Keratinocyte (primary cell): ENCODE results near the gene SRM. TPM values are rescaled to one million over a fixed set of nuclear protein-coding genes. Genes with fewer than 3 reads are reported as not detected.

Experiments used
- DNase-seq: peaks from one replicate; pipeline ENCODE4 v3.0.0-alpha.2; 2011; ENCODE audit warnings: low read depth, missing footprints, low spot score
- FAIRE-seq: peaks from 2 replicates; lab custom pipeline; 2011; peaks lifted over from hg19 to GRCh38; lab: Jason Lieb, UNC
- H2AFZ ChIP-seq: 2 replicates; pipeline ENCODE4 v1.6.0; 2012; ENCODE audit warnings: low read length, control low read depth, inconsistent platforms; ENCODE audit not compliant: control insufficient read depth
- H3K27ac ChIP-seq: 2 replicates; pipeline ENCODE4 v1.5.1; 2011; ENCODE audit warnings: low read length; ENCODE audit not compliant: control insufficient read depth, insufficient read depth
- H3K27me3 ChIP-seq: 3 replicates; pipeline ENCODE4 v1.6.0; 2011; ENCODE audit warnings: low read length; ENCODE audit not compliant: control insufficient read depth, insufficient read depth; ENCODE audit errors: extremely low read depth
- H3K36me3 ChIP-seq, 2 experiments: 2 replicates in 1 of 2; 3 replicates in 1 of 2; pipeline ENCODE4 v1.5.1; 2011; ENCODE audit warnings: low read length in 2 of 2, mild to moderate bottlenecking in 1 of 2; ENCODE audit not compliant: control insufficient read depth in 2 of 2, insufficient read depth in 2 of 2; ENCODE audit errors: extremely low read depth in 1 of 2
- H3K4me1 ChIP-seq: 3 replicates; pipeline ENCODE4 v1.5.1; 2011; ENCODE audit warnings: low read length; ENCODE audit not compliant: control insufficient read depth, insufficient read depth; ENCODE audit errors: extremely low read depth
- H3K4me2 ChIP-seq: 3 replicates; pipeline ENCODE4 v1.6.0; 2011; ENCODE audit warnings: low read depth, low read length; ENCODE audit not compliant: control insufficient read depth, insufficient read depth; ENCODE audit errors: extremely low read depth
- H3K4me3 ChIP-seq, 3 experiments: fragments of 200-600 bp in 1 of 3; sonication (generic) in 1 of 3; 2 replicates in 2 of 3; 3 replicates in 1 of 3; pipeline ENCODE4 v1.5.1; 2011 to 2016; ENCODE audit warnings: low read length in 3 of 3, mild to moderate bottlenecking in 3 of 3, control low read depth in 2 of 3, inconsistent platforms in 1 of 3, low read depth in 1 of 3, mixed read lengths in 1 of 3, mixed run types in 1 of 3, moderate library complexity in 1 of 3; ENCODE audit not compliant: control insufficient read depth in 2 of 3, insufficient read depth in 2 of 3; ENCODE audit errors: extremely low read depth in 1 of 3
- H3K79me2 ChIP-seq: 2 replicates; pipeline ENCODE4 v1.6.0; 2012; ENCODE audit warnings: low read length; ENCODE audit not compliant: control insufficient read depth, insufficient read depth
- H3K9ac ChIP-seq: 3 replicates; pipeline ENCODE4 v1.6.0; 2011; ENCODE audit warnings: low read length; ENCODE audit not compliant: control insufficient read depth, insufficient read depth; ENCODE audit errors: extremely low read depth
- H3K9me1 ChIP-seq: 3 replicates; pipeline ENCODE4 v1.6.0; 2011; ENCODE audit warnings: low read length; ENCODE audit not compliant: control insufficient read depth, insufficient read depth; ENCODE audit errors: extremely low read depth
- H3K9me3 ChIP-seq: 2 replicates; pipeline ENCODE4 v1.5.1; 2012; ENCODE audit warnings: low read depth, low read length; ENCODE audit not compliant: control insufficient read depth
- H4K20me1 ChIP-seq: 3 replicates; pipeline ENCODE4 v1.6.0; 2011; ENCODE audit warnings: low read length; ENCODE audit not compliant: control insufficient read depth, insufficient read depth; ENCODE audit errors: extremely low read depth
- CTCF ChIP-seq, 3 experiments: IDR thresholded peaks in 1 of 3; conservative IDR thresholded peaks in 1 of 3; optimal IDR thresholded peaks in 1 of 3; 2 replicates in 2 of 3; 3 replicates in 1 of 3; pipeline versions ENCODE3 to v1.5.1; 2011; ENCODE audit warnings: low read length in 3 of 3, mild to moderate bottlenecking in 3 of 3, moderate library complexity in 2 of 3, control low read depth in 1 of 3, inconsistent platforms in 1 of 3; ENCODE audit not compliant: insufficient read depth in 2 of 3; ENCODE audit errors: extremely low read depth in 1 of 3
- EZH2 ChIP-seq: IDR thresholded peaks from one replicate; pipeline ENCODE4 v1.6.1; 2012; ENCODE audit warnings: inconsistent platforms, mild to moderate bottlenecking, low read length, moderate library complexity
- dilution Hi-C: fragments of 300-500 bp; cut with MboI; formaldehyde crosslinking; loops from one replicate; pipeline ENCODE4 v1.7.0; 2020; ENCODE audit warnings: low sequenced_read_pairs; ENCODE audit not compliant: extremely low pct_ligation_motif_present
- polyA plus RNA-seq, 5 experiments: library from polyadenylated mRNA; depleted of rRNA in 3 of 5; stranded (reverse) in 3 of 5; stranded (forward) in 1 of 5; unstranded in 1 of 5; fragments of >200 nt; gene quantifications; 1 replicate in 1 of 5; 2 replicates in 3 of 5; 3 replicates in 1 of 5; pipeline versions ENCODE4 v1.2.1 to v1.2.3, GENCODE V29; 2011 to 2012; ENCODE audit warnings: missing spikeins in 2 of 5, low read depth in 1 of 5, low replicate concordance in 1 of 5

SRM gene
- polyA plus RNA-seq, 1 donor (not counting 4 experiments of a cell fraction or from before 2014, with no cell fraction given), result 32.8 TPM

GRCh38 chr1:11031624-11032262 is 28.1 kb downstream of the SRM start:
- Histone ChIP-seq H3K27ac (no peak overlapping the region), H3K27me3 (no peaks in the 10 kb centered on the region), H3K9ac (no peak overlapping the region), H2AFZ (no peak overlapping the region), H3K4me3 (no peak overlapping the region), H3K9me3 (no peaks in the 10 kb centered on the region), H3K9me1 (peaks cover under 1% of the 10 kb centered on the region), H3K4me1 (no peaks in the 10 kb centered on the region), H3K79me2 (peaks cover 5% of the 10 kb centered on the region), H3K4me2 (no peak overlapping the region), H3K36me3 (peaks cover 5 to 19% of the 10 kb centered on the region in 2 experiments), H4K20me1 (no peaks in the 10 kb centered on the region)
- dilution Hi-C loops, result no loop called here
- DNase-seq (no peak), FAIRE-seq (no peak)
- TF ChIP-seq CTCF (optimal IDR thresholded peaks at IDR 0.05 in 1 of 3, IDR thresholded peaks at IDR 0.05 in 1 of 3, conservative IDR thresholded peaks at IDR 0.05 in 1 of 3; ENCODE audit: extremely low read depth in 1 of 3, insufficient read depth in 2 of 3, low read length in 3 of 3) (no peak), EZH2 (no peak)

DNA sequence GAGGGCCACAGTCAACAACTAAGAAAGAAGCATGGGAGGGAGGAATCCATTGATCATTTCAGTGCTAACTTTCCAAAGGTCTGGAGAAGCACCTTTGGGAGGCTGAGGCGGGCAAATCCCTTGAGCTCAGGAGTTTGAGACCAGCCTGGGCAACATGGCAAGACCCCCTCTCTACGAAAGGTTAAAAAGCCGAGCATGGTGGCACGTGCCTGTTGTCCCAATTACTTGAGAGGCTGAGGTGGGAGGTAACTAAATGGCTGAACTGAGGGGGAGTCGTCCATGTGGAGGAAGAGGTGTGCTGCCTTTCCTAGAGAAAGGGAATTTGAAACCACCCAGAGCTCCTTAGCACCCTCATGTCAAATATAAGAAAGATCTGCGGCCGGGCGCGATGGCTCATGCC is 29.0 kb downstream of the SRM start:
- H2AFZ ChIP-seq, result no peak overlapping the region
- peaks cover 7% of the 10 kb centered on the region for H3K79me2 ChIP-seq
- H3K27me3 ChIP-seq, result no peaks in the 10 kb centered on the region
- DNase-seq (no peak), FAIRE-seq (no peak)
- peaks cover 5 to 26% of the 10 kb centered on the region in 2 experiments for H3K36me3 ChIP-seq
- H3K27ac ChIP-seq, result no peak overlapping the region
- no peaks in the 10 kb centered on the region for H3K9me3 ChIP-seq
- H3K4me3 ChIP-seq, result no peak overlapping the region
- H3K9me1 ChIP-seq, result peaks cover 3% of the 10 kb centered on the region
- no peaks in the 10 kb centered on the region for H4K20me1 ChIP-seq
- TF ChIP-seq CTCF (optimal IDR thresholded peaks at IDR 0.05 in 1 of 3, IDR thresholded peaks at IDR 0.05 in 1 of 3, conservative IDR thresholded peaks at IDR 0.05 in 1 of 3; ENCODE audit: extremely low read depth in 1 of 3, insufficient read depth in 2 of 3, low read length in 3 of 3) (no peak), EZH2 (no peak)
- H3K4me1 ChIP-seq, result peaks cover 2% of the 10 kb centered on the region
- dilution Hi-C loops, result no loop called here
- no peak overlapping the region for H3K9ac ChIP-seq
- no peak overlapping the region for H3K4me2 ChIP-seq
